HG02678 (cell line): ENCODE results near the gene ATP12A.

Experiments used
- ATAC-seq: cut with Tn5 transposase; IDR thresholded peaks from one replicate; pipeline ENCODE4 v1.9.1; 2021; ENCODE audit warnings: mild to moderate bottlenecking, moderate library complexity; ENCODE audit not compliant: unreplicated experiment

Gene ATP12A

GRCh38 chr13:24684600-24684998 lies 4.4 kb downstream of the ATP12A start:
- peak; percentile 57 for ATAC-seq

GRCh38 chr13:24685314-24685713 lies 5.1 kb downstream of the ATP12A start:
- no peak for ATAC-seq

GRCh38 chr13:24687611-24688010 lies 7.4 kb downstream of the ATP12A start:
- no peak for ATAC-seq

GRCh38 chr13:24688111-24688510 lies 7.9 kb downstream of the ATP12A start:
- no peak for ATAC-seq

GRCh38 chr13:24688950-24689349 lies 8.7 kb downstream of the ATP12A start:
- no peak for ATAC-seq

GRCh38 chr13:24691381-24691780 lies 11.2 kb downstream of the ATP12A start:
- no peak for ATAC-seq

- no peak for ATAC-seq
Observed at GRCh38 chr13:24692561-24692960, 12.4 kb downstream of the ATP12A start.

GRCh38 chr13:24693862-24694471 lies 13.8 kb downstream of the ATP12A start:
- ATAC-seq, result no peak

GRCh38 chr13:24694907-24695306 lies 14.7 kb downstream of the ATP12A start:
- ATAC-seq, result no peak

- no peak for ATAC-seq
Observed at GRCh38 chr13:24698686-24699085, 18.5 kb downstream of the ATP12A start.

GRCh38 chr13:24699541-24699940 lies 19.3 kb downstream of the ATP12A start:
- no peak for ATAC-seq

- no peak for ATAC-seq
Observed at GRCh38 chr13:24700539-24700938, 20.3 kb downstream of the ATP12A start.

GRCh38 chr13:24706886-24707585 lies 26.8 kb downstream of the ATP12A start:
- no peak for ATAC-seq

GRCh38 chr13:24709186-24709913 lies 29.1 kb downstream of the ATP12A start:
- ATAC-seq, result peak; percentile 70

GRCh38 chr13:24713022-24713421 lies 32.8 kb downstream of the ATP12A start:
- ATAC-seq, result no peak

- no peak for ATAC-seq
Observed at GRCh38 chr13:24716011-24716410, 35.8 kb downstream of the ATP12A start.

- no peak for ATAC-seq
Observed at GRCh38 chr13:24716446-24716845, 36.2 kb downstream of the ATP12A start.

GRCh38 chr13:24717217-24717616 lies 37.0 kb downstream of the ATP12A start:
- ATAC-seq, result no peak

- ATAC-seq, result no peak
Observed at GRCh38 chr13:24718192-24718965, 38.2 kb downstream of the ATP12A start.

GRCh38 chr13:24719139-24719538 lies 38.9 kb downstream of the ATP12A start:
- ATAC-seq, result no peak

- ATAC-seq, result no peak
Observed at GRCh38 chr13:24723206-24723605, 43.0 kb downstream of the ATP12A start.
